ENCODE data around the gene DAPK2.

- TF ChIP-seq CTCF (IDR thresholded peaks at IDR 0.05) (no peak), POLR2A (IDR thresholded peaks at IDR 0.05) (no peak)
Measured at GRCh38 chr15:63870043-63870394, 176.3 kb downstream of the DAPK2 start.
